ENCODE results near the gene TH. TPM values are rescaled to one million over a fixed set of nuclear protein-coding genes. Genes with fewer than 3 reads are reported as not detected.

The TH gene
- total and polyA plus RNA-seq, 2 of the 4 experiments (the other 2 are of a cell fraction), result 0.10 TPM; not detected in 1

- no peak overlapping the region for H3K9ac ChIP-seq (ENCODE audit: low read depth, low read length)
- ChIA-PET POLR2A (ENCODE audit: unreplicated experiment) (no interaction called here), CTCF (no interaction called here)
- H3K4me3 ChIP-seq (ENCODE audit: insufficient read depth, low read depth, low read length), result no peak overlapping the region
- H2BK5ac ChIP-seq (ENCODE audit: low read depth, low read length, poor library complexity, severe bottlenecking), result peak overlapping the region; percentile 46
- no peak overlapping the region for H4K91ac ChIP-seq (ENCODE audit: insufficient read depth, low read depth, low read length)
- TF ChIP-seq CEBPB (IDR thresholded peaks at IDR 0.05; ENCODE audit: low read depth, low read length), result no peak
- TF ChIP-seq BHLHE40 (IDR thresholded peaks at IDR 0.05; ENCODE audit: low read depth, low read length), result no peak
- no peak for TF ChIP-seq ELK1 (IDR thresholded peaks at IDR 0.05; ENCODE audit: borderline replicate concordance, low read depth, low read length)
- no peak for TF ChIP-seq RAD21 (IDR thresholded peaks at IDR 0.05; ENCODE audit: low read length)
- TF ChIP-seq MAFK (IDR thresholded peaks at IDR 0.05; ENCODE audit: low read depth, low read length), result no peak
- TF ChIP-seq USF2 (IDR thresholded peaks at IDR 0.05; ENCODE audit: low read depth, low read length), result no peak
- TF ChIP-seq, protein P1, sequence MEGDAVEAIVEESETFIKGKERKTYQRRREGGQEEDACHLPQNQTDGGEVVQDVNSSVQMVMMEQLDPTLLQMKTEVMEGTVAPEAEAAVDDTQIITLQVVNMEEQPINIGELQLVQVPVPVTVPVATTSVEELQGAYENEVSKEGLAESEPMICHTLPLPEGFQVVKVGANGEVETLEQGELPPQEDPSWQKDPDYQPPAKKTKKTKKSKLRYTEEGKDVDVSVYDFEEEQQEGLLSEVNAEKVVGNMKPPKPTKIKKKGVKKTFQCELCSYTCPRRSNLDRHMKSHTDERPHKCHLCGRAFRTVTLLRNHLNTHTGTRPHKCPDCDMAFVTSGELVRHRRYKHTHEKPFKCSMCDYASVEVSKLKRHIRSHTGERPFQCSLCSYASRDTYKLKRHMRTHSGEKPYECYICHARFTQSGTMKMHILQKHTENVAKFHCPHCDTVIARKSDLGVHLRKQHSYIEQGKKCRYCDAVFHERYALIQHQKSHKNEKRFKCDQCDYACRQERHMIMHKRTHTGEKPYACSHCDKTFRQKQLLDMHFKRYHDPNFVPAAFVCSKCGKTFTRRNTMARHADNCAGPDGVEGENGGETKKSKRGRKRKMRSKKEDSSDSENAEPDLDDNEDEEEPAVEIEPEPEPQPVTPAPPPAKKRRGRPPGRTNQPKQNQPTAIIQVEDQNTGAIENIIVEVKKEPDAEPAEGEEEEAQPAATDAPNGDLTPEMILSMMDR (conservative IDR thresholded peaks at IDR 0.05; ENCODE audit: low read depth, low read length), result no peak
- TF ChIP-seq CHD1 (IDR thresholded peaks at IDR 0.05; ENCODE audit: low read depth, low read length), result no peak
- TF ChIP-seq RFX5 (IDR thresholded peaks at IDR 0.05; ENCODE audit: low read depth, low read length), result no peak
- no peak for TF ChIP-seq MAZ (IDR thresholded peaks at IDR 0.05; ENCODE audit: borderline replicate concordance, low read depth, low read length)
- no peak for TF ChIP-seq RCOR1 (IDR thresholded peaks at IDR 0.05; ENCODE audit: insufficient replicate concordance, low read length)
- no peak for TF ChIP-seq POLR2A (IDR thresholded peaks at IDR 0.05; ENCODE audit: low read depth, low read length)
- no peak overlapping the region for H3K56ac ChIP-seq (ENCODE audit: extremely low read depth, insufficient read depth, low read length)
- H3K23ac ChIP-seq (ENCODE audit: low read depth, low read length), result no peak overlapping the region
- H3K18ac ChIP-seq (ENCODE audit: low read depth, low read length), result no peak overlapping the region
- H3K27ac ChIP-seq (ENCODE audit: insufficient read depth, low read length), result no peak overlapping the region
- H2BK15ac ChIP-seq (ENCODE audit: low read depth, low read length), result no peak overlapping the region
- H4K5ac ChIP-seq (ENCODE audit: low read depth, low read length), result no peak overlapping the region
- no peak for DNase-seq
- H3K14ac ChIP-seq (replicated peaks; ENCODE audit: low read depth, low read length), result no peak overlapping the region; the same call in 1 of the 2 replicates
- no peak for ATAC-seq (ENCODE audit: low read depth)
- H4K20me1 ChIP-seq (ENCODE audit: insufficient read depth, low read length), result peaks cover 21% of the 10 kb centered on the region
- intact Hi-C loops (cut with micrococcal nuclease), result no loop called here
- H3K9me1 ChIP-seq (ENCODE audit: insufficient read depth, low read length), result peaks cover 7% of the 10 kb centered on the region
- TSS peak; percentile 79 for BruUV-seq (replicated peaks)
- no peaks in the 10 kb centered on the region for H3K4me1 ChIP-seq (ENCODE audit: control insufficient read depth, insufficient read depth, low read length)
- H2AFZ ChIP-seq (replicated peaks; ENCODE audit: low read length, poor library complexity), result no peak overlapping the region
- WGBS, 2 experiments (ENCODE audit: extremely low coverage in 2 of 2, insufficient read length in 1 of 2), result 89% methylated on average over 22 of the region's 28 CpGs; no CpG with 5 or more reads in 1 of the 2 experiments
- no peak overlapping the region for H4K8ac ChIP-seq (ENCODE audit: low read depth in 2 of 2, low read length in 2 of 2)
- no peaks in the 10 kb centered on the region for H3K9me3 ChIP-seq (ENCODE audit: control insufficient read depth, insufficient read depth, low read length)
- no peak overlapping the region for H2BK120ac ChIP-seq (ENCODE audit: low read depth, low read length)
- peak overlapping the region; percentile 75; the same call in 1 of the 2 replicates for H2AK5ac ChIP-seq (ENCODE audit: low read depth, low read length)
- no peak overlapping the region for H2BK20ac ChIP-seq (ENCODE audit: low read depth, low read length)
- H2AK9ac ChIP-seq (replicated peaks; ENCODE audit: low read depth, low read length, poor library complexity), result no peak overlapping the region
- no peak overlapping the region for H3K4ac ChIP-seq (ENCODE audit: low read depth, low read length)
- H3K4me2 ChIP-seq (ENCODE audit: low read depth, low read length), result no peak overlapping the region
- peaks cover 18% of the 10 kb centered on the region; the same call in 1 of the 2 replicates for H3K27me3 ChIP-seq (ENCODE audit: control insufficient read depth, insufficient read depth, low read length)
- dilution Hi-C loops (cut with HindIII; ENCODE audit: low sequenced_read_pairs, unreplicated experiment), result no loop called here
- peaks cover 0 to 6% of the 10 kb centered on the region in 2 experiments; a peak in 2 of 4 replicates for H3K79me1 ChIP-seq (ENCODE audit: low read depth in 1 of 2, low read length in 2 of 2)
- in situ Hi-C loops (cut with MboI; ENCODE audit: low sequenced_read_pairs), result no loop called here
- peaks cover 2% of the 10 kb centered on the region; the same call in 1 of the 2 replicates for H3K36me3 ChIP-seq (ENCODE audit: control insufficient read depth, insufficient read depth, low read length)
These were observed 40.0 kb downstream of the TH start for GRCh38 chr11:2131371-2132236.
